SJCRH30 (cell line): ENCODE measurements around the gene CNOT6. TPM values are rescaled to one million over a fixed set of nuclear protein-coding genes. Genes with fewer than 3 reads are reported as not detected.

Experiments
- DNase-seq, 2 experiments: peaks; one replicate each; pipeline ENCODE4 v3.0.0-alpha.2; 2015 to 2020
- H3K27ac ChIP-seq: fragments of 250-450 bp; sonication (Bioruptor Pico); 2 replicates; pipeline ENCODE4 v1.5.1; 2020; ENCODE audit warnings: mild to moderate bottlenecking, moderate library complexity
- H3K27me3 ChIP-seq: fragments of 250-450 bp; sonication (Bioruptor Pico); 2 replicates; pipeline ENCODE4 v1.5.1; 2020; ENCODE audit warnings: mild to moderate bottlenecking, moderate library complexity
- H3K36me3 ChIP-seq: fragments of 250-450 bp; sonication (Bioruptor Pico); 2 replicates; pipeline ENCODE4 v1.5.1; 2020; ENCODE audit warnings: mild to moderate bottlenecking, moderate library complexity
- H3K4me1 ChIP-seq: fragments of 250-450 bp; sonication (Bioruptor Pico); 2 replicates; pipeline ENCODE4 v1.5.1; 2020; ENCODE audit warnings: mild to moderate bottlenecking, moderate library complexity
- H3K4me3 ChIP-seq: fragments of 250-450 bp; sonication (Bioruptor Pico); 2 replicates; pipeline ENCODE4 v1.5.1; 2020; ENCODE audit warnings: mild to moderate bottlenecking, moderate library complexity
- H3K9me3 ChIP-seq: fragments of 250-450 bp; sonication (Bioruptor Pico); replicated peaks from 2 replicates; pipeline ENCODE4 v1.5.1; 2020; ENCODE audit warnings: mild to moderate bottlenecking, moderate library complexity
- total RNA-seq: library from RNA; depleted of rRNA; stranded (reverse); fragments of >200 nt; shearing (Covaris generic); gene quantifications from 2 replicates; pipeline ENCODE4 v1.2.3, GENCODE V29; 2014

Gene CNOT6
- total RNA-seq, 1 experiment from 2014 or later = 28.2 TPM

DNA sequence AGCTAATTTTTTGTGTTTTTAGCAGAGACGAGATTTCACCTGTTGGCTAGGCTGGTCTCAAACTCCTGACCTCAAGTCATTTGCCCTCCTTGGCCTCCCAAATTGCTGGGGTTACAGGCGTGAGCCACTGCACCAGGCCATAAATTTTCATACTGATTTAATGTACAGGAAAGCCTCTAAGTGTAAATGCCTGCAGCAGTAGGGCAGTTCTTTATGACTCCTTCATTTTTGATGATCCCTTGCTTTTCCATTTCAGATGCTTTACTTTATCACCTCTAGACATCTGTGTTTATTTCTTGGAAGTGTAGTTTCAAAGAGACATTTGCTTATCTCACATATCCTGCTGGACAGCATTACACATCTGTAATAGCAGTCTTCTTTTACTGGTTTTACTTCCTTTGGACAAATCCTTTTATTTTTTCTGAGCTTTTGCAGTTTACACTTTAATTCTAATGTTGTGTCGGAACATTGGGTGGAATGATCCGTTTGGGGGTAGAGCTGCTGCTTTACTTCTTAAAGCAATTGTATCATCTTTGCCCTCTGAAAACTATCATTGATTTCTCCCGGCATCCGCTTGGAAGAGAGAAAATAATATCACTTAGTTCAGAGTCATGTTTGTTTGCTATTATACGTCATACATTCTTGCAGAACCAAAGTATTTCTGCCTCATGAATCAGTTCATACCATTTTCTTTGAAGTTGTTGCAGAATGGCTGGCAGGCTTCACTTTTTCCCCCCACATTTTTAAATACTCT, 61.2 kb downstream of the CNOT6 start:
- H3K9me3 ChIP-seq = no peaks in the 10 kb centered on the region
- H3K27me3 ChIP-seq = no peaks in the 10 kb centered on the region
- DNase-seq = no peak
- H3K4me1 ChIP-seq = no peaks in the 10 kb centered on the region
- peaks cover 40% of the 10 kb centered on the region for H3K36me3 ChIP-seq
- no peak overlapping the region for H3K27ac ChIP-seq
- H3K4me3 ChIP-seq = no peak overlapping the region

DNA sequence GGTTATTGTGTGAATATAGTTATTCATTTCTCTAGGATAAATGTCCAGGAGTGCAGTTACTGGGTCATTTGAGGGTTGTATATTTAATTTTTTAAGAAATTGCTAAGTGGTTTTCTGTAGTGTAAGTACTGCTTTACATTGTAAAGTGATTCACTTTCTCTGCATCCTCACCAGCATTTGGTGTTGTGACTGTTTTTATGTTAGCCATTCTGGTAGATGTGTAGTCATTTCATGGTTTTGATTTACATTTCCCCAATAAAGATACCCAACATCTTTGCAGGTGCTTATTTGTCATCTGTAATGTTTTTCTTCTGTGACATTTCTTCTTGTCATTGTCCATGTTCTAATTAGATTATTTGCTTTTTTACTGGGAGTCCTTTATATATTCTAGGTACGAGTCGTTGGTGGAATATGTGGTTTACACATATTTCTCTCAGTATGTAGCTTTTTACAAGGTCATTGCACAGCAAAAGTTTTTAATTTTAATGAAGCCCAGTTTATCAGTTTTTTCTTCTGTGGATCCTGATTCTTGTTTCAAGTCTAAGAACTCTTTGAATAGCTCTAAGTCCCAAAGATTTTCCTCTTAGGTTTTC, 63.1 kb downstream of the CNOT6 start:
- no peaks in the 10 kb centered on the region for H3K9me3 ChIP-seq
- no peak for DNase-seq
- H3K27ac ChIP-seq = no peak overlapping the region
- peaks cover 26% of the 10 kb centered on the region for H3K36me3 ChIP-seq
- no peaks in the 10 kb centered on the region for H3K4me1 ChIP-seq
- H3K4me3 ChIP-seq = no peak overlapping the region
- H3K27me3 ChIP-seq = no peaks in the 10 kb centered on the region

DNA sequence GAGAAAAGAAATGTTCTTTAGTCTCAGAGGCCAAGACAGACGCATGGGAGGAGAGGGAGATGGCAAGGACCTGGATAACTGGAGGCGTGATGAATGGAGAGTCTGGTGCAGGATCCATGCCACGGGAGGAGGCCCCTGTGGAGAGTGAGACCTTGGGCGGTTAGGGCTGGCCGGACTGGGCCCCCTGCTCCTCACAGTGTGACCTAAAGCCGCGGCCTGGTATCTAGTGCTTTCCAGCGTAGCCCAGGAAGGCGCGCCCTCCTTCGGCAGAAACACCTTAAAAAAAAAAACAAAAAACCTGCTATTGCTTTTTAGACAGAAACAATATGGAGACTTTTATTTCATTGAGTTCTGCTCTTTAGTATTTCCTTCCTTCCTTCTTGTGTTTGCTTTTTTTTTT, 64.1 kb downstream of the CNOT6 start:
- Histone ChIP-seq H3K4me1 (no peaks in the 10 kb centered on the region), H3K36me3 (peaks cover 26% of the 10 kb centered on the region), H3K27me3 (no peaks in the 10 kb centered on the region), H3K9me3 (no peaks in the 10 kb centered on the region), H3K27ac (no peak overlapping the region), H3K4me3 (no peak overlapping the region)
- DNase-seq = no peak

DNA sequence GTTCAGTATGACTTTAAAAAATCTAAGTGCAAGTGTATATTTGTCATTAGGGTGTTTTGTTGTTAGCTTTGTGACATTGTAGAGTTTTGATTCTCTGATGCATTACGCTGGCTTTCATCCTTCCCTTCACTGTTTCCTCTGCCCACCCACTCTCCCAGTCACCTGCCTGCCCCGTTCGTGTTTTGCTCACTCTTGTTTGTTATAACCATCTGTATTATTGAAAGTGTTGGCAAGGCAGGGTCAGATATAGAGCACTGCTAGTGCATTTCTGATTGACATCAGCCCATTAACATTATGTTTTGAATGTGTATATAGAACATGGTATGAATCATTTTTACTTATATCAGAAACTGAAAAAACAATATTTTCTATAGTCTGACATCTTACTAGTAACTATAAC, 69.8 kb downstream of the CNOT6 start:
- no peak for DNase-seq
- H3K27me3 ChIP-seq = no peaks in the 10 kb centered on the region
- H3K36me3 ChIP-seq = peaks cover 61% of the 10 kb centered on the region
- no peaks in the 10 kb centered on the region for H3K4me1 ChIP-seq
- no peak overlapping the region for H3K4me3 ChIP-seq
- peaks cover 4% of the 10 kb centered on the region; the same call in 1 of the 2 replicates for H3K9me3 ChIP-seq
- no peak overlapping the region for H3K27ac ChIP-seq

DNA sequence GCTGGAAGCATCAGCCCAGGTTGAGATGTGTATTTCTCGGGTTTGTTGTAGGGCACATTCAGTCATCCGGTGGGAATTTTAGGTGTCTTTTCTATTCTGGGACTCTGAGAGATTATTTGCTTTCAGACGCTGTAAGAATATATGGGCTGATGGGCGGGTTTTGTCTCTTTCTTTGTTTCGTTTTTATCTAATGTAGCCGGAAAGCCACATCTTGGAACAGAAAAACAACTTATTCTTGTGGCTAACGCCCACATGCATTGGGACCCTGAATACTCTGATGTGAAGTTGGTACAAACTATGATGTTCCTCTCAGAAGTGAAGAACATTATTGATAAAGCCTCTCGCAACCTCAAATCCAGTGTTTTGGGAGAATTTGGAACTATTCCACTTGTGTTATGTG, 74.7 kb downstream of the CNOT6 start:
- Histone ChIP-seq H3K9me3 (peaks cover 4% of the 10 kb centered on the region; the same call in 1 of the 2 replicates), H3K36me3 (peaks cover 88% of the 10 kb centered on the region), H3K27ac (no peak overlapping the region), H3K4me1 (no peaks in the 10 kb centered on the region), H3K4me3 (no peak overlapping the region), H3K27me3 (no peaks in the 10 kb centered on the region)
- no peak for DNase-seq

DNA sequence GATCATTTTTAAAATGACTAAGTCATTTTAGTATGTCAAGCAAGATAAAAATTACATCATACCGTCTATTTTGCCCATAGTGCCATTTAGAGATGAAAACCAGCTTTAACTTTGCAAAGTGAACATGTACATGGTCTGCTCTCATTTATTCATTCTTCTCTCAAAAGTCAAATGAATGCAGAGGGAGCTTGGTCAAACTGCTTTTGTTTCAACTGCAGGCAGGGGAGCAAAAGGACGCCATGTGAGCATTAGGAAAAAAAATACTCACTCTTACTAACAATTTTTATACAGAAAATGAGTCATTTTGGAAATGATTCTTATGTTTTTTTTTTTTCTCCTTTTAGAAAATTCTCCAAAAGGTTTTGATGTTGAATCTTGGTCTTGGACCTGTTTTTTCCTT, 81.4 kb downstream of the CNOT6 start:
- H3K4me1 ChIP-seq = no peaks in the 10 kb centered on the region
- H3K27ac ChIP-seq = no peak overlapping the region
- H3K9me3 ChIP-seq = 0 out of 2 replicates have a peak, but pooled peaks cover under 1% of the 10 kb centered on the region
- H3K27me3 ChIP-seq = no peaks in the 10 kb centered on the region
- H3K36me3 ChIP-seq = peaks cover 72% of the 10 kb centered on the region
- DNase-seq = no peak
- H3K4me3 ChIP-seq = no peak overlapping the region

DNA sequence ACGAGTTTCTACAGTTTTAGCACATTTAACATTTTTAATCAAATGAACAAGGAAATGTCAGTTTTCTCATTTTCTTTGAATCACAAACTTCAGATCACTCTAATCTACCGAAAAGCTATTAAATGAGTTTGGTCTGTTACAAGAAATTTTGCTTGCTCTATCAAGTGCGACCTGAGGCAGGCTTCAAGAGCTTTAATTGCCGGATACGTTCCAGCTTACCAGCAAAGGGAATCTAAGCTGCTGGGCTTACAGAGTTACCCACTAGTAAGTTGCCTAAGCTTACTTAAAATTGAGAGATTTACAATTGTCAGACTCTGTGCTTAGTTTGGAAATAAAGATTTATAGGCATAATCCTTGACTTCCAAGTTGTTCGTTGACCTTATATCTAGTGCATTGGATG, 86.5 kb downstream of the CNOT6 start:
- Histone ChIP-seq H3K9me3 (0 out of 2 replicates have a peak, but pooled peaks cover 4% of the 10 kb centered on the region), H3K27ac (no peak overlapping the region), H3K4me3 (no peak overlapping the region), H3K27me3 (no peaks in the 10 kb centered on the region), H3K4me1 (no peaks in the 10 kb centered on the region), H3K36me3 (peaks cover 25% of the 10 kb centered on the region)
- no peak for DNase-seq

DNA sequence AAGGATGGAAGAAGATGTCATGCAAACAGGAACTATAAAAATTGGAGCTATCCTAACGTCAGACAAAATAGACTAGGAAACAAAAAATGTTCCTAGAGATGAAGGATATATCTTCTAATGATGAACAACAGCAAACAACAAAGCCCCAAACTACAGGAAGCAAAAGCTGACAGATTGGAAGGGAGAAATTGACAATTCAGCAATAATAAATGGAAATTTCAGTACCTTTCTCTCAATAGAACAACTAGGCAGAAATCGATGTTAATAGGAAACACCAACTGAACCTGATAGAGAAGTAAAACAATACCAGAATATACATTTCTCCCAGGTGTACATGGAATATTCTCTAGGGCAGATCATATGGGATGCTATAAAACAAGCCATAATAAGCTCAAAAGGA, 89.6 kb downstream of the CNOT6 start:
- Histone ChIP-seq H3K9me3 (0 out of 2 replicates have a peak, but pooled peaks cover 4% of the 10 kb centered on the region), H3K27ac (no peak overlapping the region), H3K27me3 (no peaks in the 10 kb centered on the region), H3K4me3 (no peak overlapping the region), H3K36me3 (no peaks in the 10 kb centered on the region), H3K4me1 (no peaks in the 10 kb centered on the region)
- DNase-seq = no peak

DNA sequence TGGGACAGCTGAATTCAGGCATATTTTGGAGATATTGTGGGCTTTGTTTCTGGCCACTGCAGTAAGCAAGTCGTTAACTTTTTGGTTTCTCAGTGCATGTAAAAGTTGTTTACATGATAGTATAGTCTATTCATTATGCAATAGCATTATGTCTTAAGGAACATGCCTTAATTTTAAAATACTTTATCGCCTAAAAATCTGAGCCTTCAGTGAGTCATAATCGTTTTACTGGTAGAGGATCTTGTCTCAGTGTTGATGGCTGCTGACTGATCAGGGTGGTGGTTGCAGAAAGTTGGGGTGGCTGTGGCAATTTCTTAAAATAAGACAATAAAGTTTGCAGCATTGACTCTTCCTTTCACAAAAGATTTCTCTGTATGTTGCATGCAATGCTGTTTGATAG, 92.0 kb downstream of the CNOT6 start:
- Histone ChIP-seq H3K9me3 (no peaks in the 10 kb centered on the region), H3K36me3 (no peaks in the 10 kb centered on the region), H3K27ac (no peak overlapping the region), H3K4me1 (no peaks in the 10 kb centered on the region), H3K27me3 (no peaks in the 10 kb centered on the region), H3K4me3 (no peak overlapping the region)
- no peak for DNase-seq

DNA sequence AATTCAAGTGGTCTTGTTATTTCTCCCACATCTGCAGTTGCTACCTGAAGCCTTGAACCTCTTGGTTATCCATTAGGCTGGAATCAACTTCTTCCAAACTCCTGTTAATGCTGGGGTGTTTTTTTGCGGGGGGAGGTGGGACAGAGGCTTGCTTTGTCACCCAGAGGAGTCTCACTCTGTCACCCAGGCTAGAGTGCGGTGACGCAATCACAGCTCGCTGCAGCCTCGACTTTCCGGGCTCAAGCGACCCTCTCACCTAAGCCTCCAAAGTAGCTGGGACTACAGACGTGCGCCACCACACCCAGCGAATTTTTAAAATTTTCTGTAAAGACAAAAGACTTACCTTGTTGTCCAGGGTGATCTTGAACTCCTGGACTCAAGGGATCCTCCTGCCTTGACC, 92.7 kb downstream of the CNOT6 start:
- H3K36me3 ChIP-seq = no peaks in the 10 kb centered on the region
- DNase-seq = no peak
- no peak overlapping the region for H3K27ac ChIP-seq
- no peaks in the 10 kb centered on the region for H3K27me3 ChIP-seq
- H3K4me1 ChIP-seq = no peaks in the 10 kb centered on the region
- no peaks in the 10 kb centered on the region for H3K9me3 ChIP-seq
- H3K4me3 ChIP-seq = no peak overlapping the region

DNA sequence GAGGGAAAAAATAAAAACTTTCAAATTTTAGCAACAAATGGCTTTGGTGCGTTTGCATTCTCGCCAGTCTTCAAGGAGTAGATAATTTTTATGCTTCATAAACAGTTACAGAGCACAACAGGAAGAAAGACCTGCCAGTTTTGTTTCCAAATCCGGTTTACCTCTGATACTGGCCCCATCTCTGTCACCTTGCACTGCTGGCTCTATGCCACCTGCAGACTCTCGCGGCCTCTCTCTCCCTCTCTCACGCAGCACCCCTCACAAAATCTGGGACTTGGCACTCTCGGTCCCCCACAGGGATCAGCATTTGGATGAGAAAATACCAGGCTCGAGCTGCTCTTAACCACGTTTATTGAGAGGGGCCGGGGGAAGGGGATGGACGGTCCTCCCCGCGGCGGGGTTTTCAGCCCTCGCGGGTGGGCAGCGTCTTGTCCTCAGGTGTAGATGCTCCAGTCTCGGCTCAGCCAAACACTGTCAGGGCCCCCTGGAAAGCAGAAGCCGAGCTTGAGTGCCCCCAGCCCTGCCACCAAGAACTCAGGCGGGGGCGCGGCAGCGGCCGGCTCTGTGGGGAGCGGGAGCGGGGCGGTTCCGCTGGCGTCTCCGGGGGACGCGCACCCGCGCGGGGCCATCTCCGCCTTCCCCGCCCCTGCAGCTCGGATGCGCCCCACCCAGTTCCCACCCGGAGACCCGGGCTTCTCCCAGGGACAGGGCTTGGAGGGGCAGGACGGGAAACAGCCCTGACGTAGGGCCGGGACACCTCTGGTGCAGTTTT, 95.8 kb downstream of the CNOT6 start:
- Histone ChIP-seq H3K4me3 (no peak overlapping the region), H3K27ac (no peak overlapping the region), H3K27me3 (no peaks in the 10 kb centered on the region), H3K9me3 (no peaks in the 10 kb centered on the region), H3K4me1 (no peaks in the 10 kb centered on the region), H3K36me3 (no peaks in the 10 kb centered on the region)
- no peak for DNase-seq

DNA sequence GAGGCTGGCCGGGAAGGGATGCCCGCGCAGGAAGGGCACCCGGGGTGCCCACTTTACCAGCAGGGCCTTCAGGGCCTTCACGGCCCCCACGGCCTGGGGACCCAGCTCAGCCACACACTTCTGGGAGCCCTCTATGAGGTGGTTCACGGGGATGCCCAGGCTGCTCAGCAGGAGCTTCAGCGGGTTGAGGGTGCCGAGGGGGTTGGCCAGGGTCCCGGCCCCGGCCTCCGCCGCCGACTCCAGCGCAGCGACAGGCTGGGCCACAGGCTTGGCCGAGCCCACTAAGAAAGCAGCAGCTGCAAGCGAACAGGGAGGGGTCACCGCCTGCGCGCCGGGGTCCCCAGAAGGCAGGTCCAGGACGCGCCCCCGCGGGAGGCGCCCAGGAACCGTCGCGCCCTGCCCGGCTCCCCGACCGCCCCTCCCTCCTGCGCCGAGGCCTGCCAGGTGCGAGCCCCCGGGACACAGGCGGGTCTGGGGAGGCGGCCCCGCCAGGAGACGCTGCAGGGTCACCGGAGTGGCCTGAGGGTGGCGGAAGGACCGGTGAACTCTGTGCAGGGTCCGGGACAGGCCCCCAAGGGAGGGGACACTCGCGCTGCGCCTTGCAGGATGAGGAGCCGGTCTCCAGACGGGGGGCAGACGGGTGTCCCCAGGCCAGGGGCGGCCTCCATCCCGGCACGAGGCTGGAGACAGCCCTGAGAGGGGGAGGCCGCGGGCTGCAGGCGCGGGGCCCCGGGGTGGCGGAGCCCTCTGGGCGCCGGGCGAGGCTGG, 96.5 kb downstream of the CNOT6 start:
- Histone ChIP-seq H3K9me3 (no peaks in the 10 kb centered on the region), H3K27ac (no peak overlapping the region), H3K36me3 (no peaks in the 10 kb centered on the region), H3K27me3 (no peaks in the 10 kb centered on the region), H3K4me1 (no peaks in the 10 kb centered on the region), H3K4me3 (no peak overlapping the region)
- DNase-seq = no peak

DNA sequence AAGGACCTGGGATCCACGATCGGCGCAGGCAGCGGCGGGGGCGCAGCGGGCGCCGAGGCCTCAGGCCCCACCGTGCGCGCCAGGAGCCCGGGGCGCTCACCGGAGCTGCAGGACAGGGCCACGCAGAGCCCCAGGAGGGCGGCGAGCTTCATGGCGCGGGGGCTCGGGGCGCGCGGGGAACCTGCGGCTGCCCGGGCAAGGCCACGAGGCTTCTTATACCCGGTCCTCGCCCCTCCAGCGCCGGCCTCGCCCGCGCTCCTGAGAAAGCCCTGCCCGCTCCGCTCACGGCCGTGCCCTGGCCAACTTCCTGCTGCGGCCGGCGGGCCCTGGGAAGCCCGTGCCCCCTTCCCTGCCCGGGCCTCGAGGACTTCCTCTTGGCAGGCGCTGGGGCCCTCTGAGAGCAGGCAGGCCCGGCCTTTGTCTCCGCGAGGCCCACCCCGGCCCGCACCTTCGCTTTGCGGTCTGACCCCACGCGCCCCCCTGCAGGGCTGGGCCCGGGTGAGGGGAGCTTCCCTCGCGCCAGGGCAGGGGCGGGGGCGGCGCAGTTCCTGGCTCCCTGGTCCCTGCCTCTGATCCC, 97.2 kb downstream of the CNOT6 start, which contains the start of gene SCGB3A1:
SCGB3A1 (minus strand) TSS at position 189 of the 577 bp plus-strand sequence; CDS start at position 152, 37 bp downstream.
- no peaks in the 10 kb centered on the region for H3K9me3 ChIP-seq
- no peak for DNase-seq
- no peaks in the 10 kb centered on the region for H3K36me3 ChIP-seq
- no peak within 1 kb of the TSS for H3K4me3 ChIP-seq
- H3K4me1 ChIP-seq = no peaks in the 10 kb centered on the region
- no peak within 1 kb of the TSS for H3K27ac ChIP-seq
- H3K27me3 ChIP-seq = no peaks in the 10 kb centered on the region

DNA sequence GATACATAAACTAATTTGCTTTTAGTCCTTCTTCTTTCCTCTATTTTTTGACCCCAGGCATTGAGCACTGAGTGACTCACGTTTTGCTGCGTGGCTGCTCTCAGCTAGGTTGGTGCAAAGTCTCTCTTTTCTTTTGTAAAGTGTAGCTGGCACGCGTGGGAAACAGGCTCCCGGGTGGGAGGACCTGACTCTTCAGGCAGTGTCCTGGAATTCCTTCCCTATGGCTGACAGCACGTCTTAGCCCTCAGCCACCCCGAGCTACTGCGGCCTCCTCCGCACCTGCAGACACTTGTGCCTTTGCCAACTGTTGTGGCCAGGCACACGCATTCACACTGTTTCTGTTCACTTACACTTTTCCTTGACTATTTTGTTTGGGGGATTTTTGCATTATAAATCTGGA, 98.0 kb downstream of the CNOT6 start:
- Histone ChIP-seq H3K27ac (no peak overlapping the region), H3K4me3 (no peak overlapping the region), H3K9me3 (no peaks in the 10 kb centered on the region), H3K4me1 (no peaks in the 10 kb centered on the region), H3K36me3 (no peaks in the 10 kb centered on the region), H3K27me3 (no peaks in the 10 kb centered on the region)
- no peak for DNase-seq
